ENCODE measurements around the gene ALDH3A2. TPM values are rescaled to one million over a fixed set of nuclear protein-coding genes. Genes with fewer than 3 reads are reported as not detected.
A peak's percentile ranks its signal among the peaks of the same experiment; 100 is the strongest.

ALDH3A2 gene
- total and polyA plus RNA-seq, 8 donors: 26.8 to 236 (median 106) TPM

DNA sequence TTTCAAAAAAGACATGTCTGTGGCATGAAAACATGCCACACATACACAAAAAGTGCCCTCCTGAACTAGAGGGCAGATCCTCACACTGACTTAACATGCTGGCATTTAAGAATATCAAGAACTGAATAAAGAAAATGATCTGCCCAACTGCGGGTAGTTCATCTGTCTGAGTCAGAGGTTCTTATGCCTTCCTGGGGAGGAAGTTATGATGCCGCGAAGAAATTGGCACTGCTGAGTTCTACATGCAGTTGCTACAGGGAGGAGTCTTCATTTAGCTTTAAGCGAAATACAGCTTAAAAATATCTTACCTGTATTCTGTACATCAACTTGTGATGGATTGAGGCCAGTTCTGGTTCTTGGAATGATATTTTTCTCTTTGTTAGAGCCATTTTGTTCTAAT lies 6.3 kb downstream of the ALDH3A2 start:
- peaks cover 25 to 66% (median 53%) of the 10 kb centered on the region in 4 donors for H3K36me3 ChIP-seq
- DNase-seq: no peak
- peaks cover 39 to 76% (median 68%) of the 10 kb centered on the region in 4 donors for H3K4me1 ChIP-seq
- TF ChIP-seq, protein P1, sequence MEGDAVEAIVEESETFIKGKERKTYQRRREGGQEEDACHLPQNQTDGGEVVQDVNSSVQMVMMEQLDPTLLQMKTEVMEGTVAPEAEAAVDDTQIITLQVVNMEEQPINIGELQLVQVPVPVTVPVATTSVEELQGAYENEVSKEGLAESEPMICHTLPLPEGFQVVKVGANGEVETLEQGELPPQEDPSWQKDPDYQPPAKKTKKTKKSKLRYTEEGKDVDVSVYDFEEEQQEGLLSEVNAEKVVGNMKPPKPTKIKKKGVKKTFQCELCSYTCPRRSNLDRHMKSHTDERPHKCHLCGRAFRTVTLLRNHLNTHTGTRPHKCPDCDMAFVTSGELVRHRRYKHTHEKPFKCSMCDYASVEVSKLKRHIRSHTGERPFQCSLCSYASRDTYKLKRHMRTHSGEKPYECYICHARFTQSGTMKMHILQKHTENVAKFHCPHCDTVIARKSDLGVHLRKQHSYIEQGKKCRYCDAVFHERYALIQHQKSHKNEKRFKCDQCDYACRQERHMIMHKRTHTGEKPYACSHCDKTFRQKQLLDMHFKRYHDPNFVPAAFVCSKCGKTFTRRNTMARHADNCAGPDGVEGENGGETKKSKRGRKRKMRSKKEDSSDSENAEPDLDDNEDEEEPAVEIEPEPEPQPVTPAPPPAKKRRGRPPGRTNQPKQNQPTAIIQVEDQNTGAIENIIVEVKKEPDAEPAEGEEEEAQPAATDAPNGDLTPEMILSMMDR (IDR thresholded peaks at IDR 0.05): no peak
- no peak for TF ChIP-seq POLR2A (IDR thresholded peaks at IDR 0.05)
- TF ChIP-seq EP300 (IDR thresholded peaks at IDR 0.05): no peak
- TF ChIP-seq POLR2AphosphoS5 (IDR thresholded peaks at IDR 0.05): no peak
- intact Hi-C loops (cut with DNase I; ENCODE audit: low total_unique reads): loop anchor here (10.0 kb wide), 1 partner anchor 100 kb away; no protein-coding TSS in a partner anchor
- no peak overlapping the region for H3K4me3 ChIP-seq
- no peak overlapping the region for H3K27ac ChIP-seq
- H3K27me3 ChIP-seq: no peaks in the 10 kb centered on the region
- WGBS, 5 donors: 91 to 97% (median 96%) methylated on average over 4 of the region's 4 CpGs
- no peaks in the 10 kb centered on the region for H3K9me3 ChIP-seq

DNA sequence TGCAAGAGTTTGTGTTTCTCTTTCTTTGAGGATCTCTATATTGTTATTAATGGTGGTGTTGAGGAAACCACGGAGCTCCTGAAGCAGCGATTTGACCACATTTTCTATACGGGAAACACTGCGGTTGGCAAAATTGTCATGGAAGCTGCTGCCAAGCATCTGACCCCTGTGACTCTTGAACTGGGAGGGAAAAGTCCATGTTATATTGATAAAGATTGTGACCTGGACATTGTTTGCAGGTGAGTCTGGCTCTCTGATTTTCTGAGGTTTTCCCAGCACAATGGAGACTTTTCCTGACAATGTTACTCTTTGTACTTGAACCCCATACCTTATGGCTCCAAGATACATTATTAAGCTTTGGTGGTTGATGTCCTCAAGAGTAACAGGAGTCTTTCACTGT lies 7.8 kb downstream of the ALDH3A2 start:
- Histone ChIP-seq H3K9me3 (no peaks in the 10 kb centered on the region), H3K36me3 (peaks cover 25 to 75% (median 54%) of the 10 kb centered on the region in 4 donors), H3K27me3 (no peaks in the 10 kb centered on the region), H3K4me3 (no peak overlapping the region), H3K4me1 (peaks cover 26 to 69% (median 61%) of the 10 kb centered on the region in 4 donors), H3K27ac (peak overlapping the region in 1 of 5 donors; percentile 50)
- 29 to 80% (median 58%) methylated on average over 4 of the region's 4 CpGs for WGBS, 5 donors
- intact Hi-C loops (cut with DNase I; ENCODE audit: low total_unique reads): loop anchor here (10.0 kb wide), 1 partner anchor 98 kb away; no protein-coding TSS in a partner anchor
- no peak for DNase-seq
- TF ChIP-seq EP300 (IDR thresholded peaks at IDR 0.05): no peak
- no peak for TF ChIP-seq POLR2AphosphoS5 (IDR thresholded peaks at IDR 0.05)
- TF ChIP-seq POLR2A (IDR thresholded peaks at IDR 0.05): no peak

DNA sequence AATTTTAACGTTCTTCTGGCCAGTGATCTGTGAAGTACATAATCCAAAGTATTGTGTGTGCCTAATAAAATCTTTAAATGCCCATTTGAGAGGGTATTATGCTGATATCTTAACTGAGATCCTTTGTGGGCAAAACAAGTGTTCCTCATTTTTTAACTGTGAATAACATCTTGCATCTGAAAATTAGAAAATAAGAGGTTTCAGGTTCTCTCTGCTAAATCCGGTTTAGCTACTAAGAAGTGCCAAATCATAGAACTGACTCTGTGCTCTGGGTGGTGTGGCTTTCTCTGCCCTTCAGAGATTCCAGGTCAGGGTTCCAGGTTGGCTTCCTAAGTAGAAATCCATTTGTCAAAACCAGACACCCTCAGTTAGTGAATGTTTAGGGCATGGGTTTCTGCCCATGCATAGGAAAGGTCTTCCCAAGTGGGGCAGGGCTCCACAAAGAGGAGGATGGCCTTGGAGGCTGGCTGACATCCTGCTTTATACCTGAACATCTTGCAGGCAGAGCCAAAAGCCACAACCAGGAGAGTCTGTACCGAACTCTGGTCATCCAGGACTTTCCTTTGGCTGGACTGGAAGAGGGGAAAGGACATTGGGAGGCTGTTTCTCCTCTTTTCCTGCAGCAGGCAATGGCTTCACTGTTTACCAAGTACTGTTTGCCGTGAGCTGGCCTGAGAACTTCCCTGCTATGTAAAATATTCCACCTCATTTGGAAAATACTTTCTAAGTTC lies 8.5 kb downstream of the ALDH3A2 start:
- intact Hi-C loops (cut with DNase I; ENCODE audit: low total_unique reads): loop anchor here (10.0 kb wide), 1 partner anchor 98 kb away; no protein-coding TSS in a partner anchor
- Histone ChIP-seq H3K27ac (peak overlapping the region; percentile 8 to 53 (median 22)), H3K27me3 (no peaks in the 10 kb centered on the region), H3K9me3 (no peaks in the 10 kb centered on the region), H3K4me3 (no peak overlapping the region), H3K4me1 (peaks cover 20 to 62% (median 54%) of the 10 kb centered on the region in 4 donors), H3K36me3 (peaks cover 25 to 81% (median 61%) of the 10 kb centered on the region in 4 donors)
- no peak for TF ChIP-seq EP300 (IDR thresholded peaks at IDR 0.05)
- 42 to 64% (median 43%) methylated on average over 4 of the region's 4 CpGs for WGBS, 5 donors
- DNase-seq: no peak

DNA sequence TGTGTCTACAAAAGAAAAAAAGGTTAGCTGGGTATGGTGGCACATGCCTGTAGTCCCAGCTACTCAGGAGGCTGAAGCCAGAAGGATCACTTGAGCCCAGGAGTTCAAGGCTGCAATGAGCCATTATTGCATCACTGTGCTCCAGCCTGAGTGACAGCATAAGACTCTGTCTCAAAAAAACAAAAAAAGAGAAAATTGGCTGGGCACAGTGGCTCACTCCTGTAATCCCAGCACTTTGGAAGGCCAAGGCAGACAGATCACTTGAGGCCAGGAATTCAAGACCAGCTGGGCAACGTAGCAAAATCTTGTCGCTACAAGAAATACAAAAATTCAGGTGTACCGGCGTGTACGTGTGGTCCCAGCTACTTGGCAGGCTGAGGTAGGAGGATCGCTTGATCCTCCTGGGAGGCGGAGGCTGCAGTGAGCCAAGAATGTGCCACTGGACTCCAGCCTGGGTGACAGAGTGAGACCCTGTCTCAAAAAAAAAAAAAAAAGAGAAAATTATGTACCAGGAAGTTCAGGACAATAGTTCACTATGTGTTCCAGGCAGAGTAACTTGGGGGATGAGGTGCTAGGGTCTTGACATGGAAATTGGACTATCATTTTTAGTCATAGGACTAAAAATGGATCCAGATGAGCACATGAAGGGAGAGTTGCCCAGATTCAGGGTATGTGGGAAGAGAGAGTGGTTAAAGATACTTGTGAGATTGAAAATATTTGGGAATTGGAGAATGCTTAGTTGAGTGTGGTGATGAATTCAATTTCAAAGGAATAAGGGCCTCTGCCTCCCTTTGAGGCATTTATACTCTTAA lies 11.0 kb downstream of the ALDH3A2 start:
- intact Hi-C loops (cut with DNase I; ENCODE audit: low total_unique reads): loop anchor here (10.0 kb wide), 1 partner anchor 95 kb away; no protein-coding TSS in a partner anchor
- H3K36me3 ChIP-seq: peaks cover 23 to 85% (median 69%) of the 10 kb centered on the region in 4 donors

More for the DNA sequence above, 11.0 kb downstream of the ALDH3A2 start:
- no peaks in the 10 kb centered on the region for H3K9me3 ChIP-seq
- WGBS, 5 donors: 86 to 95% (median 90%) methylated on average over 7 of the region's 7 CpGs
- no peak for DNase-seq
- no peak overlapping the region for H3K4me3 ChIP-seq
- peak overlapping the region in 3 of 5 donors; percentile 2 to 51 (median 24) for H3K27ac ChIP-seq
- H3K27me3 ChIP-seq: no peaks in the 10 kb centered on the region
- TF ChIP-seq POLR2A (IDR thresholded peaks at IDR 0.05) (no peak), POLR2AphosphoS5 (IDR thresholded peaks at IDR 0.05) (no peak), EP300 (IDR thresholded peaks at IDR 0.05) (no peak)
- TF ChIP-seq, protein P1 (IDR thresholded peaks at IDR 0.05): no peak
- H3K4me1 ChIP-seq: peaks cover 18 to 54% (median 43%) of the 10 kb centered on the region in 4 donors

Data from stomach (tissue), 9 donors.